HepG2 (cell line): ENCODE measurements around the gene CD248. TPM values are rescaled to one million over a fixed set of nuclear protein-coding genes. Genes with fewer than 3 reads are reported as not detected.

Experiments used
- ERF ChIP-seq: IDR thresholded peaks from 2 replicates; pipeline ENCODE4 v1.6.1; 2018; ENCODE audit warnings: missing biosample characterization, missing genetic modification reagents
- GATA4 ChIP-seq: sonication (generic); IDR thresholded peaks from 2 replicates; pipeline ENCODE4 v1.6.1; 2016; ENCODE audit warnings: antibody characterized with exemption, low read depth, borderline replicate concordance
- GATAD2A ChIP-seq: IDR thresholded peaks from 2 replicates; pipeline ENCODE4 v1.6.1; 2016
- HNRNPH1 ChIP-seq: fragments of 200-400 bp; formaldehyde crosslinking; optimal IDR thresholded peaks from 2 replicates; pipeline ENCODE3; 2017; ENCODE audit warnings: mild to moderate bottlenecking, low read depth, low read length
- KDM2A ChIP-seq: sonication (generic); formaldehyde crosslinking; IDR thresholded peaks from 2 replicates; pipeline ENCODE4 v1.4.0; 2020; ENCODE audit warnings: low read depth, missing genetic modification reagents, borderline replicate concordance
- KDM5B ChIP-seq: sonication (generic); formaldehyde crosslinking; IDR thresholded peaks from 2 replicates; pipeline ENCODE4 v1.4.0; 2020; ENCODE audit warnings: missing genetic modification reagents, mild to moderate bottlenecking, borderline replicate concordance
- KLF12 ChIP-seq: sonication (generic); formaldehyde crosslinking; IDR thresholded peaks from 2 replicates; pipeline ENCODE4 v1.4.0; 2020; ENCODE audit warnings: missing genetic modification reagents, borderline replicate concordance
- RFXAP ChIP-seq: sonication (generic); formaldehyde crosslinking; IDR thresholded peaks from 2 replicates; pipeline ENCODE4 v1.4.0; 2020; ENCODE audit warnings: missing genetic modification reagents, borderline replicate concordance
- SIN3A ChIP-seq: IDR thresholded peaks from 2 replicates; pipeline ENCODE4 v1.6.1; 2011; ENCODE audit warnings: low read depth, mild to moderate bottlenecking, control low read depth, low read length, borderline replicate concordance
- ZBTB42 ChIP-seq: sonication (generic); formaldehyde crosslinking; IDR thresholded peaks from 2 replicates; pipeline ENCODE4 v1.5.0; 2020; ENCODE audit warnings: mild to moderate bottlenecking, missing genetic modification reagents
- ZFX ChIP-seq: sonication (generic); formaldehyde crosslinking; IDR thresholded peaks from 2 replicates; pipeline ENCODE4 v1.4.0; 2020; ENCODE audit warnings: mild to moderate bottlenecking, low read depth, missing genetic modification reagents, moderate library complexity
- ZNF350 ChIP-seq: sonication (generic); formaldehyde crosslinking; IDR thresholded peaks from 2 replicates; pipeline ENCODE4 v1.4.0; 2020; ENCODE audit warnings: mild to moderate bottlenecking, low read depth, missing genetic modification reagents, borderline replicate concordance
- ZNF547 ChIP-seq: sonication (generic); formaldehyde crosslinking; IDR thresholded peaks from 2 replicates; pipeline ENCODE4 v1.5.1; 2020; ENCODE audit warnings: mild to moderate bottlenecking, missing genetic modification reagents
- ZNF564 ChIP-seq: sonication (generic); formaldehyde crosslinking; IDR thresholded peaks from 2 replicates; pipeline ENCODE4 v1.8.1; 2023; ENCODE audit warnings: mild to moderate bottlenecking, missing genetic modification reagents
- ZNF737 ChIP-seq: sonication (generic); formaldehyde crosslinking; IDR thresholded peaks from 2 replicates; pipeline ENCODE4 v1.5.0; 2020; ENCODE audit warnings: missing genetic modification reagents, mild to moderate bottlenecking, borderline replicate concordance
- ZNF781 ChIP-seq: sonication (generic); formaldehyde crosslinking; IDR thresholded peaks from 2 replicates; pipeline ENCODE4 v1.5.1; 2020; ENCODE audit warnings: borderline replicate concordance, mild to moderate bottlenecking, missing genetic modification reagents; ENCODE audit errors: not compliant biosample characterization
- ZNF788 ChIP-seq: sonication (generic); formaldehyde crosslinking; IDR thresholded peaks from 2 replicates; pipeline ENCODE4 v1.5.0; 2020; ENCODE audit warnings: mild to moderate bottlenecking, missing genetic modification reagents, borderline replicate concordance
- polyA plus RNA-seq, 8 experiments: library from polyadenylated mRNA; depleted of rRNA in 3 of 8; stranded (reverse) in 7 of 8; unstranded in 1 of 8; fragments of >200 nt; fragmentation: Illumina TruSeq in 4 of 8; extraction: Trizol in 4 of 8; gene quantifications; 2 replicates each; pipeline versions ENCODE4 v1.2.1 to v1.2.3, GENCODE V29; 2011 to 2016; ENCODE audit warnings: low read depth in 4 of 8, missing spikeins in 1 of 8, mixed read lengths in 1 of 8; ENCODE audit not compliant: insufficient read depth in 1 of 8
- total RNA-seq, 5 experiments: library from RNA; depleted of rRNA; stranded (reverse); fragments of >200 nt; fragmentation: Illumina TruSeq; extraction: Trizol; gene quantifications; 2 replicates each; pipeline ENCODE4 v1.2.3, GENCODE V29; 2016; ENCODE audit warnings: low read depth in 1 of 5
- TF ChIP-seq, protein P1 (sequence below): sonication (generic); formaldehyde crosslinking; IDR thresholded peaks from 2 replicates; pipeline ENCODE4 v1.5.0; 2020; ENCODE audit warnings: missing genetic modification reagents
- TF ChIP-seq, protein P2 (sequence below): sonication (generic); formaldehyde crosslinking; IDR thresholded peaks from 2 replicates; pipeline ENCODE4 v1.5.1; 2020; ENCODE audit warnings: missing genetic modification reagents, mild to moderate bottlenecking, borderline replicate concordance
- TF ChIP-seq, protein P3 (sequence below): sonication (generic); formaldehyde crosslinking; IDR thresholded peaks from 2 replicates; pipeline ENCODE4 v1.4.0; 2020; ENCODE audit warnings: mild to moderate bottlenecking, missing genetic modification reagents
- TF ChIP-seq, protein P4 (sequence below): IDR thresholded peaks from 2 replicates; pipeline ENCODE4 v1.6.1; 2016; ENCODE audit warnings: low read depth, borderline replicate concordance
- TF ChIP-seq, protein P5 (sequence below): sonication (generic); formaldehyde crosslinking; IDR thresholded peaks from 2 replicates; pipeline ENCODE4 v1.4.0; 2020; ENCODE audit warnings: missing genetic modification reagents, borderline replicate concordance

The CD248 gene
- total and polyA plus RNA-seq, 2 of the 13 experiments (the other 11 are each of a cell fraction or from before 2014, with no cell fraction given) = 0.25 to 0.35 TPM

DNA sequence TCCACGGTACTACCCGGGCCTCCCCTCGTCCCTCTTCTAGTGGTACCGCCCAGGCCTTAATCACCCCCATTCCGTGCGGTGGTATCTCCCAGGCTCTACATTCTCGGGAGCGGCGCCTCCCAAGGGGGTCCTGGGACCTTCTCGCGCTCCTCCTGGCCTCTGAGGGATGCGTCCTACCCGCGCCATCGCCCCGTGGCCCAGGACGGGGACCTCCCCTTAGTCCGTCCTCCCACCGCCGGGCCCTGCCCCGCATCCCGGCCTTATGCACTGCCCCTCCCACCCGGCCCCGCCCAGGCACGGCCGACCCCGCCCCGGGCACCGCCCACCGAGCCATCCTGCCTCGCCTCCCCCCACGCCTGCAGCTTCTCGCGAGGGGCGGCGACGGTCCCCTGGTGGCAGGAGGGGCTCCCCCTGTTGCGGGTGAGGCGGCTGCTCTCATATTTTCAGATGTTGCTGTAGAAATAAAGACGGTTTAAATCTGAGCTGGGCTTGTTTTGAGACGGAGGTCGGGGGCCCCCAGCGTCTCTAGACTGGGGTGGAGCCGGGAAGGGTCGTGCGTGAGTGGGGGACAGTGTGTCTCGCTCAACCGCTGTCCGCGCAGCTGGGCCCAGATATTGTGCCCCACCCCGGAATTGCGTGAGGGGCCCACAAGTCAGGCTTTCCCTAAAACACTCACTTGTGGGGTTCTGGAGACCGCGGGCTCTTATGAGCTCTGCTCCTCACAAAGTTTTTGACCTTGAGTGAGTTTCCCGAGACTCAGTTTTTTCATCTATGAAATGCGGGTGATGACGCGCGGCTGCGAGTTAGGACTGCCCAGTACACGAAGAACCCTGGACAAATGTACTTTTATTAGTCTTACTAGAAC is 49.2 kb downstream of the CD248 start (continued):
- TF ChIP-seq KLF12 (CRISPR knock-in tag) (0 out of 2 replicates have a peak, but pooled peaks have one; percentile 72), HNRNPH1 (no peak), KDM2A (peak; percentile 80), ZNF564 (CRISPR knock-in tag) (0 out of 2 replicates have a peak, but pooled peaks have one; percentile 33), RFXAP (CRISPR knock-in tag) (0 out of 2 replicates have a peak, but pooled peaks have one; percentile 25), ERF (CRISPR knock-in tag) (no peak), ZFX (peak; percentile 73), GATA4 (no peak), ZNF547 (CRISPR knock-in tag) (no peak), GATAD2A (CRISPR knock-in tag) (peak; percentile 11; the same call in 1 of the 2 replicates), ZNF737 (no peak), ZNF781 (CRISPR knock-in tag) (peak; percentile 73), SIN3A (peak; percentile 42; the same call in 1 of the 2 replicates), ZBTB42 (0 out of 2 replicates have a peak, but pooled peaks have one; percentile 44), ZNF350 (CRISPR knock-in tag) (peak; percentile 37; the same call in 1 of the 2 replicates), KDM5B (CRISPR knock-in tag) (peak; percentile 5; the same call in 1 of the 2 replicates), ZNF788 (CRISPR knock-in tag) (0 out of 2 replicates have a peak, but pooled peaks have one; percentile 27)
- TF ChIP-seq, protein P1, sequence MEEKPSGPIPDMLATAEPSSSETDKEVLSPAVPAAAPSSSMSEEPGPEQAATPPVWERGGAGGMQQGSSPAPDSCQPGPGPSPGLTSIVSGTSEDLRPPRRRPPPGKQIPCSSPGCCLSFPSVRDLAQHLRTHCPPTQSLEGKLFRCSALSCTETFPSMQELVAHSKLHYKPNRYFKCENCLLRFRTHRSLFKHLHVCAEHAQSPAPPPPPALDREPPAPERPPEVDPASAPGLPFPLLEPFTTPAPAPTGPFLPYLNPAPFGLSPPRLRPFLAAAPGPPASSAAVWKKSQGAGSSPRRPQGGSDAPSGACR = 0 out of 2 replicates have a peak, but pooled peaks have one; percentile 15
- TF ChIP-seq, protein P2, sequence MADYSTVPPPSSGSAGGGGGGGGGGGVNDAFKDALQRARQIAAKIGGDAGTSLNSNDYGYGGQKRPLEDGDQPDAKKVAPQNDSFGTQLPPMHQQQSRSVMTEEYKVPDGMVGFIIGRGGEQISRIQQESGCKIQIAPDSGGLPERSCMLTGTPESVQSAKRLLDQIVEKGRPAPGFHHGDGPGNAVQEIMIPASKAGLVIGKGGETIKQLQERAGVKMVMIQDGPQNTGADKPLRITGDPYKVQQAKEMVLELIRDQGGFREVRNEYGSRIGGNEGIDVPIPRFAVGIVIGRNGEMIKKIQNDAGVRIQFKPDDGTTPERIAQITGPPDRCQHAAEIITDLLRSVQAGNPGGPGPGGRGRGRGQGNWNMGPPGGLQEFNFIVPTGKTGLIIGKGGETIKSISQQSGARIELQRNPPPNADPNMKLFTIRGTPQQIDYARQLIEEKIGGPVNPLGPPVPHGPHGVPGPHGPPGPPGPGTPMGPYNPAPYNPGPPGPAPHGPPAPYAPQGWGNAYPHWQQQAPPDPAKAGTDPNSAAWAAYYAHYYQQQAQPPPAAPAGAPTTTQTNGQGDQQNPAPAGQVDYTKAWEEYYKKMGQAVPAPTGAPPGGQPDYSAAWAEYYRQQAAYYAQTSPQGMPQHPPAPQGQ = no peak
- TF ChIP-seq, protein P3, sequence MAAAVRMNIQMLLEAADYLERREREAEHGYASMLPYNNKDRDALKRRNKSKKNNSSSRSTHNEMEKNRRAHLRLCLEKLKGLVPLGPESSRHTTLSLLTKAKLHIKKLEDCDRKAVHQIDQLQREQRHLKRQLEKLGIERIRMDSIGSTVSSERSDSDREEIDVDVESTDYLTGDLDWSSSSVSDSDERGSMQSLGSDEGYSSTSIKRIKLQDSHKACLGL (CRISPR knock-in tag) = no peak
- TF ChIP-seq, protein P4, sequence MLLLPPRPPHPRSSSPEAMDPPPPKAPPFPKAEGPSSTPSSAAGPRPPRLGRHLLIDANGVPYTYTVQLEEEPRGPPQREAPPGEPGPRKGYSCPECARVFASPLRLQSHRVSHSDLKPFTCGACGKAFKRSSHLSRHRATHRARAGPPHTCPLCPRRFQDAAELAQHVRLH (CRISPR knock-in tag) = no peak
- TF ChIP-seq, protein P5, sequence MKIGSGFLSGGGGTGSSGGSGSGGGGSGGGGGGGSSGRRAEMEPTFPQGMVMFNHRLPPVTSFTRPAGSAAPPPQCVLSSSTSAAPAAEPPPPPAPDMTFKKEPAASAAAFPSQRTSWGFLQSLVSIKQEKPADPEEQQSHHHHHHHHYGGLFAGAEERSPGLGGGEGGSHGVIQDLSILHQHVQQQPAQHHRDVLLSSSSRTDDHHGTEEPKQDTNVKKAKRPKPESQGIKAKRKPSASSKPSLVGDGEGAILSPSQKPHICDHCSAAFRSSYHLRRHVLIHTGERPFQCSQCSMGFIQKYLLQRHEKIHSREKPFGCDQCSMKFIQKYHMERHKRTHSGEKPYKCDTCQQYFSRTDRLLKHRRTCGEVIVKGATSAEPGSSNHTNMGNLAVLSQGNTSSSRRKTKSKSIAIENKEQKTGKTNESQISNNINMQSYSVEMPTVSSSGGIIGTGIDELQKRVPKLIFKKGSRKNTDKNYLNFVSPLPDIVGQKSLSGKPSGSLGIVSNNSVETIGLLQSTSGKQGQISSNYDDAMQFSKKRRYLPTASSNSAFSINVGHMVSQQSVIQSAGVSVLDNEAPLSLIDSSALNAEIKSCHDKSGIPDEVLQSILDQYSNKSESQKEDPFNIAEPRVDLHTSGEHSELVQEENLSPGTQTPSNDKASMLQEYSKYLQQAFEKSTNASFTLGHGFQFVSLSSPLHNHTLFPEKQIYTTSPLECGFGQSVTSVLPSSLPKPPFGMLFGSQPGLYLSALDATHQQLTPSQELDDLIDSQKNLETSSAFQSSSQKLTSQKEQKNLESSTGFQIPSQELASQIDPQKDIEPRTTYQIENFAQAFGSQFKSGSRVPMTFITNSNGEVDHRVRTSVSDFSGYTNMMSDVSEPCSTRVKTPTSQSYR = peak; percentile 75; the same call in 1 of the 2 replicates
